HepG2 (cell line): ENCODE measurements around the gene ZNF248. TPM values are rescaled to one million over a fixed set of nuclear protein-coding genes. Genes with fewer than 3 reads are reported as not detected.

ENCODE experiments used
- ATAC-seq: fragments of 200-7000 bp; cut with Tn5 transposase; 3 replicates; pipeline ENCODE4 v1.9.1; 2020; ENCODE audit warnings: mild to moderate bottlenecking, moderate library complexity
- BruUV-seq: library from RNA; stranded (reverse); fragments of 400-500 nt; replicated peaks from 2 replicates; lab custom pipeline; 2021; lab: Mats Ljungman, UMichigan
- CTCF ChIA-PET: fragments of 300-600 bp; formaldehyde crosslinking; extraction: SDS; loops from one replicate; lab custom pipeline; 2021; ENCODE audit warnings: low total read pairs, inconsistent platforms, low intra/inter-chr PET ratio; lab: Yijun Ruan, JAX
- POLR2A ChIA-PET: fragments of 350-600 bp; sonication (Branson Sonifier 250); formaldehyde crosslinking; loops from one replicate; lab custom pipeline; 2020; ENCODE audit warnings: antibody characterized with exemption, inconsistent platforms; lab: Yijun Ruan, JAX
- DNase-seq: peaks from one replicate; pipeline ENCODE4 v3.0.0-alpha.2; 2015; ENCODE audit warnings: low spot score
- FAIRE-seq: peaks from 3 replicates; lab custom pipeline; 2011; peaks lifted over from hg19 to GRCh38; lab: Jason Lieb, UNC
- H2AFZ ChIP-seq: one replicate; pipeline ENCODE4 v1.6.1; 2011; ENCODE audit warnings: low read length, inconsistent platforms
- H3K27ac ChIP-seq: fragments of 300-600 bp; 3 replicates; pipeline ENCODE4 v1.8.0; 2011; ENCODE audit warnings: mixed run types, mild to moderate bottlenecking, mixed read lengths, low read length, inconsistent platforms; ENCODE audit not compliant: insufficient read depth; ENCODE audit errors: extremely low read length
- H3K27me3 ChIP-seq, 2 experiments: fragments of 200-600 bp in 1 of 2; 2 replicates in 1 of 2; 3 replicates in 1 of 2; pipeline versions ENCODE4 v1.6.0 to v1.8.0; 2011; ENCODE audit warnings: low read length in 2 of 2, mild to moderate bottlenecking in 2 of 2, moderate library complexity in 2 of 2, inconsistent platforms in 1 of 2; ENCODE audit not compliant: insufficient read depth in 2 of 2, control insufficient read depth in 1 of 2
- H3K36me3 ChIP-seq, 2 experiments: fragments of 200-600 bp in 1 of 2; replicated peaks in 1 of 2; 2 replicates in 1 of 2; 3 replicates in 1 of 2; pipeline versions ENCODE4 v1.5.1 to v1.8.0; 2011; ENCODE audit warnings: low read length in 2 of 2, inconsistent platforms in 1 of 2; ENCODE audit not compliant: insufficient read depth in 2 of 2, control insufficient read depth in 1 of 2
- H3K4me1 ChIP-seq: 2 replicates; pipeline ENCODE4 v1.5.1; 2012; ENCODE audit warnings: low read length, inconsistent platforms; ENCODE audit not compliant: insufficient read depth
- H3K4me2 ChIP-seq: 2 replicates; pipeline ENCODE4 v1.6.0; 2011; ENCODE audit warnings: low read depth, low read length, inconsistent platforms
- H3K4me3 ChIP-seq, 3 experiments: fragments of 200-600 bp in 1 of 3; sonication (generic), shearing (Covaris generic) in 1 of 3; replicated peaks in 1 of 3; 2 replicates each; pipeline ENCODE4 v1.5.1; 2011 to 2016; ENCODE audit warnings: low read length in 3 of 3, inconsistent platforms in 2 of 3, low read depth in 2 of 3, mild to moderate bottlenecking in 2 of 3, control low read depth in 1 of 3, mixed read lengths in 1 of 3; ENCODE audit not compliant: insufficient read depth in 1 of 3
- H3K79me2 ChIP-seq: one replicate; pipeline ENCODE4 v1.6.1; 2011; ENCODE audit warnings: low read length, inconsistent platforms; ENCODE audit not compliant: insufficient read depth
- H3K9ac ChIP-seq: 2 replicates; pipeline ENCODE4 v1.6.0; 2011; ENCODE audit warnings: mild to moderate bottlenecking, low read depth, low read length, inconsistent platforms; ENCODE audit not compliant: insufficient read depth
- H3K9me3 ChIP-seq: 2 replicates; pipeline ENCODE4 v1.5.1; 2012; ENCODE audit warnings: mild to moderate bottlenecking, low read length
- H4K20me1 ChIP-seq: 2 replicates; pipeline ENCODE4 v1.6.0; 2011; ENCODE audit warnings: inconsistent platforms, mild to moderate bottlenecking, low read length, moderate library complexity; ENCODE audit not compliant: insufficient read depth
- BHLHE40 ChIP-seq: IDR thresholded peaks from 2 replicates; pipeline ENCODE4 v1.6.1; 2011; ENCODE audit warnings: low read length, improper control_type of control experiment
- HNF4A ChIP-seq: sonication (generic); formaldehyde crosslinking; IDR thresholded peaks from 2 replicates; pipeline ENCODE4 v1.4.0; 2020; ENCODE audit warnings: missing genetic modification reagents
- KDM4B ChIP-seq: sonication (generic); formaldehyde crosslinking; IDR thresholded peaks from 2 replicates; pipeline ENCODE4 v1.4.0; 2020; ENCODE audit warnings: missing genetic modification reagents
- MAFF ChIP-seq: IDR thresholded peaks from 2 replicates; pipeline ENCODE4 v1.6.1; 2011; ENCODE audit warnings: low read depth, low read length, improper control_type of control experiment
- MAFK ChIP-seq, 2 experiments: IDR thresholded peaks in 1 of 2; conservative IDR thresholded peaks in 1 of 2; 2 replicates each; pipeline ENCODE4 v1.6.1; 2011; ENCODE audit warnings: improper control_type of control experiment in 2 of 2, low read length in 2 of 2
- MYNN ChIP-seq: sonication (generic); formaldehyde crosslinking; IDR thresholded peaks from 2 replicates; pipeline ENCODE4 v1.4.0; 2020; ENCODE audit warnings: mild to moderate bottlenecking, low read depth, missing genetic modification reagents
- NFE2 ChIP-seq: sonication (generic); formaldehyde crosslinking; IDR thresholded peaks from 2 replicates; pipeline ENCODE4 v1.4.0; 2020; ENCODE audit warnings: missing genetic modification reagents
- NFE2L2 ChIP-seq: fragments of 150-350 bp; IDR thresholded peaks from 2 replicates; pipeline ENCODE4 v1.6.1; 2014; ENCODE audit warnings: low read length
- NFYB ChIP-seq: sonication (generic); formaldehyde crosslinking; IDR thresholded peaks from 2 replicates; pipeline ENCODE4 v1.4.0; 2020; ENCODE audit warnings: missing genetic modification reagents
- SRSF4 ChIP-seq: fragments of 200-400 bp; formaldehyde crosslinking; IDR thresholded peaks from one replicate; pipeline ENCODE4 v1.6.1; 2018; ENCODE audit warnings: mild to moderate bottlenecking, low read depth, low read length, moderate library complexity; ENCODE audit not compliant: poor library complexity, severe bottlenecking
- ZNF251 ChIP-seq: sonication (generic); formaldehyde crosslinking; IDR thresholded peaks from 2 replicates; pipeline ENCODE4 v1.9.0; 2021; ENCODE audit warnings: mild to moderate bottlenecking, missing genetic modification reagents
- ZNF572 ChIP-seq: sonication (generic); formaldehyde crosslinking; IDR thresholded peaks from 2 replicates; pipeline ENCODE4 v1.5.1; 2020; ENCODE audit warnings: mild to moderate bottlenecking, missing genetic modification reagents
- ZSCAN25 ChIP-seq: sonication (generic); formaldehyde crosslinking; IDR thresholded peaks from 2 replicates; pipeline ENCODE4 v1.8.0; 2022; ENCODE audit warnings: mild to moderate bottlenecking, missing genetic modification reagents
- WGBS: methylation state at CpG from one replicate; pipeline ENCODE4 v1.1.6; 2017; ENCODE audit warnings: low lambda C conversion rate; 5-methylcytosine and 5-hydroxymethylcytosine counted together
- in situ Hi-C: cut with HindIII; loops from 2 replicates; pipeline ENCODE4 v1.10.0; 2017; ENCODE audit warnings: low pct_unique_long_range_greater_than_20kb; ENCODE audit not compliant: extremely low pct_ligation_motif_present
- intact Hi-C: fragments of 100-400 bp; cut with micrococcal nuclease; formaldehyde crosslinking; loops from one replicate; pipeline ENCODE4 v1.10.0; 2022; ENCODE audit not compliant: unreplicated experiment
- polyA plus RNA-seq, 8 experiments: library from polyadenylated mRNA; depleted of rRNA in 3 of 8; stranded (reverse) in 7 of 8; unstranded in 1 of 8; fragments of >200 nt; fragmentation: Illumina TruSeq in 4 of 8; extraction: Trizol in 4 of 8; gene quantifications; 2 replicates each; pipeline versions ENCODE4 v1.2.1 to v1.2.3, GENCODE V29; 2011 to 2016; ENCODE audit warnings: low read depth in 4 of 8, missing spikeins in 1 of 8, mixed read lengths in 1 of 8; ENCODE audit not compliant: insufficient read depth in 1 of 8
- total RNA-seq, 5 experiments: library from RNA; depleted of rRNA; stranded (reverse); fragments of >200 nt; fragmentation: Illumina TruSeq; extraction: Trizol; gene quantifications; 2 replicates each; pipeline ENCODE4 v1.2.3, GENCODE V29; 2016; ENCODE audit warnings: low read depth in 1 of 5
- TF ChIP-seq, protein P1 (sequence below): sonication (generic); formaldehyde crosslinking; IDR thresholded peaks from 2 replicates; pipeline ENCODE4 v1.5.0; 2020; ENCODE audit warnings: missing genetic modification reagents, mild to moderate bottlenecking, borderline replicate concordance
- TF ChIP-seq, protein P2 (sequence below): IDR thresholded peaks from 2 replicates; pipeline ENCODE4 v1.6.1; 2016; ENCODE audit warnings: low read depth, borderline replicate concordance
- TF ChIP-seq, protein P3 (sequence below): sonication (generic); formaldehyde crosslinking; IDR thresholded peaks from 2 replicates; pipeline ENCODE4 v1.4.0; 2020; ENCODE audit warnings: missing genetic modification reagents, borderline replicate concordance

The ZNF248 gene
- total and polyA plus RNA-seq, 2 of the 13 experiments (the other 11 are each of a cell fraction or from before 2014, with no cell fraction given) = 12.8 to 13.3 TPM

DNA sequence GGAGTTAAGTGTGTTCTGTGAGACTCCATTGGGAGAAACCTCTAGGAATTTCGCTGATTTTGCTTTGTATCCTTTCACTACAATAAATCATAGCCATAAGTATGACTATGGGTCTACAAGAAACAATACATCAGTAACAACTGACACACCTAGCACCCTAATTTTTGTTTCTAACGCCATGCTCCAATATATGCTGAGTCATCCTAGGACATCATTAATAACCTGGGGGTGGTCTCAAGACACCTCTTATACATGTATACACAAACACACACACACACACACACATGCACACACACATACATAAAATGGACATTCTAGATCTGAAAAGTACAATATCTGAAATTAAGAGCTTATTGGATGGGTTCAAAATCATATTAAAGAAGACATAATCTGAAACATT is 18.2 kb downstream of the ZNF248 start:
- POLR2A ChIA-PET = no interaction called here
- FAIRE-seq = no peak
- no peaks in the 10 kb centered on the region for H4K20me1 ChIP-seq
- TF ChIP-seq NFYB (CRISPR knock-in tag) = no peak
- no peak for TF ChIP-seq MYNN (CRISPR knock-in tag)
- TF ChIP-seq, protein P1, sequence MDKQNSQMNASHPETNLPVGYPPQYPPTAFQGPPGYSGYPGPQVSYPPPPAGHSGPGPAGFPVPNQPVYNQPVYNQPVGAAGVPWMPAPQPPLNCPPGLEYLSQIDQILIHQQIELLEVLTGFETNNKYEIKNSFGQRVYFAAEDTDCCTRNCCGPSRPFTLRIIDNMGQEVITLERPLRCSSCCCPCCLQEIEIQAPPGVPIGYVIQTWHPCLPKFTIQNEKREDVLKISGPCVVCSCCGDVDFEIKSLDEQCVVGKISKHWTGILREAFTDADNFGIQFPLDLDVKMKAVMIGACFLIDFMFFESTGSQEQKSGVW = no peak
- peak; percentile 55; the same call in 1 of the 2 replicates for TF ChIP-seq MAFF
- peak; percentile 69 to 70; a peak in 3 of 4 replicates for TF ChIP-seq MAFK (conservative IDR thresholded peaks at IDR 0.05 in 1 of 2, IDR thresholded peaks at IDR 0.05 in 1 of 2; ENCODE audit: low read length in 2 of 2)
- no peak for TF ChIP-seq SRSF4
- TF ChIP-seq NFE2L2 = peak; percentile 90
- no peak for TF ChIP-seq ZNF251 (CRISPR knock-in tag)
- TF ChIP-seq, protein P2, sequence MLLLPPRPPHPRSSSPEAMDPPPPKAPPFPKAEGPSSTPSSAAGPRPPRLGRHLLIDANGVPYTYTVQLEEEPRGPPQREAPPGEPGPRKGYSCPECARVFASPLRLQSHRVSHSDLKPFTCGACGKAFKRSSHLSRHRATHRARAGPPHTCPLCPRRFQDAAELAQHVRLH (CRISPR knock-in tag) = no peak
- TF ChIP-seq BHLHE40 = no peak
- TF ChIP-seq KDM4B = no peak
- TF ChIP-seq, protein P3, sequence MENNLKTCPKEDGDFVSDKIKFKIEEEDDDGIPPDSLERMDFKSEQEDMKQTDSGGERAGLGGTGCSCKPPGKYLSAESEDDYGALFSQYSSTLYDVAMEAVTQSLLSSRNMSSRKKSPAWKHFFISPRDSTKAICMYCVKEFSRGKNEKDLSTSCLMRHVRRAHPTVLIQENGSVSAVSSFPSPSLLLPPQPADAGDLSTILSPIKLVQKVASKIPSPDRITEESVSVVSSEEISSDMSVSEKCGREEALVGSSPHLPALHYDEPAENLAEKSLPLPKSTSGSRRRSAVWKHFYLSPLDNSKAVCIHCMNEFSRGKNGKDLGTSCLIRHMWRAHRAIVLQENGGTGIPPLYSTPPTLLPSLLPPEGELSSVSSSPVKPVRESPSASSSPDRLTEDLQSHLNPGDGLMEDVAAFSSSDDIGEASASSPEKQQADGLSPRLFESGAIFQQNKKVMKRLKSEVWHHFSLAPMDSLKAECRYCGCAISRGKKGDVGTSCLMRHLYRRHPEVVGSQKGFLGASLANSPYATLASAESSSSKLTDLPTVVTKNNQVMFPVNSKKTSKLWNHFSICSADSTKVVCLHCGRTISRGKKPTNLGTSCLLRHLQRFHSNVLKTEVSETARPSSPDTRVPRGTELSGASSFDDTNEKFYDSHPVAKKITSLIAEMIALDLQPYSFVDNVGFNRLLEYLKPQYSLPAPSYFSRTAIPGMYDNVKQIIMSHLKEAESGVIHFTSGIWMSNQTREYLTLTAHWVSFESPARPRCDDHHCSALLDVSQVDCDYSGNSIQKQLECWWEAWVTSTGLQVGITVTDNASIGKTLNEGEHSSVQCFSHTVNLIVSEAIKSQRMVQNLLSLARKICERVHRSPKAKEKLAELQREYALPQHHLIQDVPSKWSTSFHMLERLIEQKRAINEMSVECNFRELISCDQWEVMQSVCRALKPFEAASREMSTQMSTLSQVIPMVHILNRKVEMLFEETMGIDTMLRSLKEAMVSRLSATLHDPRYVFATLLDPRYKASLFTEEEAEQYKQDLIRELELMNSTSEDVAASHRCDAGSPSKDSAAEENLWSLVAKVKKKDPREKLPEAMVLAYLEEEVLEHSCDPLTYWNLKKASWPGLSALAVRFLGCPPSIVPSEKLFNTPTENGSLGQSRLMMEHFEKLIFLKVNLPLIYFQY (CRISPR knock-in tag) = no peak
- TF ChIP-seq ZNF572 (CRISPR knock-in tag) = no peak
- peak; percentile 38; the same call in 1 of the 2 replicates for TF ChIP-seq NFE2 (CRISPR knock-in tag)
- TF ChIP-seq ZSCAN25 (CRISPR knock-in tag) = no peak
- TF ChIP-seq HNF4A (CRISPR knock-in tag) = no peak
- TF ChIP-seq, all 625 proteins: peak for 4
- no TSS peak for BruUV-seq
- no peak overlapping the region for H3K9ac ChIP-seq
- CTCF ChIA-PET = no interaction called here
- no peaks in the 10 kb centered on the region for H3K27me3 ChIP-seq
- H3K4me2 ChIP-seq = no peak overlapping the region
- in situ Hi-C loops = no loop called here
- peaks cover 23% of the 10 kb centered on the region for H3K79me2 ChIP-seq
- intact Hi-C loops = no loop called here
- H3K9me3 ChIP-seq = no peaks in the 10 kb centered on the region
- DNase-seq (no peak), ATAC-seq (no peak)
- peaks cover 7 to 37% of the 10 kb centered on the region in 2 experiments for H3K36me3 ChIP-seq
- no peak overlapping the region for H3K4me3 ChIP-seq
- WGBS = 97% methylated on average over 2 of the region's 2 CpGs
- H2AFZ ChIP-seq = no peak overlapping the region
- no peak overlapping the region for H3K27ac ChIP-seq
- no peaks in the 10 kb centered on the region; the same call in 1 of the 2 replicates for H3K4me1 ChIP-seq
